IMR-90 (cell line): ENCODE measurements around the gene MTA1. TPM values are rescaled to one million over a fixed set of nuclear protein-coding genes. Genes with fewer than 3 reads are reported as not detected.

Experiments
- ATAC-seq: fragments of 200-7000 bp; cut with Tn5 transposase; 2 replicates; pipeline ENCODE4 v1.9.1; 2020; ENCODE audit warnings: low read depth, mild to moderate bottlenecking, moderate library complexity
- BruUV-seq: library from RNA; stranded (reverse); fragments of 400-500 nt; replicated peaks from 2 replicates; lab custom pipeline; 2021; lab: Mats Ljungman, UMichigan
- CTCF ChIA-PET: fragments of 300-600 bp; formaldehyde crosslinking; extraction: SDS; loops from one replicate; lab custom pipeline; 2021; ENCODE audit warnings: antibody characterized with exemption; lab: Yijun Ruan, JAX
- POLR2A ChIA-PET: fragments of 300-600 bp; sonication (Branson Sonifier 250); formaldehyde crosslinking; loops from one replicate; lab custom pipeline; 2022; ENCODE audit warnings: antibody characterized with exemption; ENCODE audit not compliant: unreplicated experiment; lab: Charles Lee
- DNase-seq: peaks from one replicate; pipeline ENCODE4 v3.0.0; 2013
- H2AFZ ChIP-seq: replicated peaks from 2 replicates; pipeline ENCODE3; 2013; ENCODE audit warnings: low read length, mild to moderate bottlenecking; ENCODE audit not compliant: poor library complexity
- H2AK5ac ChIP-seq: 2 replicates; pipeline ENCODE4 v1.6.1; 2013; ENCODE audit warnings: low read depth, low read length, inconsistent platforms
- H2AK9ac ChIP-seq: replicated peaks from 2 replicates; pipeline ENCODE3; 2013; ENCODE audit warnings: mild to moderate bottlenecking, low read depth, low read length, moderate library complexity; ENCODE audit not compliant: poor library complexity
- H2BK120ac ChIP-seq: 2 replicates; pipeline ENCODE4 v1.6.1; 2013; ENCODE audit warnings: low read depth, low read length, inconsistent platforms
- H2BK15ac ChIP-seq: 3 replicates; pipeline ENCODE4 v1.6.1; 2013; ENCODE audit warnings: low read depth, low read length, inconsistent platforms
- H2BK20ac ChIP-seq: 2 replicates; pipeline ENCODE4 v1.6.1; 2013; ENCODE audit warnings: low read depth, mild to moderate bottlenecking, inconsistent platforms, low read length, moderate library complexity
- H2BK5ac ChIP-seq: 2 replicates; pipeline ENCODE4 v1.6.1; 2013; ENCODE audit warnings: mild to moderate bottlenecking, low read depth, low read length, inconsistent platforms; ENCODE audit not compliant: poor library complexity, severe bottlenecking
- H3K14ac ChIP-seq: replicated peaks from 2 replicates; pipeline ENCODE4 v1.6.1; 2013; ENCODE audit warnings: low read depth, low read length, inconsistent platforms
- H3K18ac ChIP-seq: 2 replicates; pipeline ENCODE4 v1.6.1; 2013; ENCODE audit warnings: low read depth, low read length, control low read depth
- H3K23ac ChIP-seq: 2 replicates; pipeline ENCODE4 v1.6.1; 2013; ENCODE audit warnings: low read depth, low read length, inconsistent platforms
- H3K27ac ChIP-seq: 2 replicates; pipeline ENCODE4 v1.5.1; 2013; ENCODE audit warnings: mild to moderate bottlenecking, control low read depth, low read length; ENCODE audit not compliant: insufficient read depth
- H3K27me3 ChIP-seq: 2 replicates; pipeline ENCODE4 v1.6.1; 2013; ENCODE audit warnings: low read length; ENCODE audit not compliant: control insufficient read depth, insufficient read depth
- H3K36me3 ChIP-seq: 2 replicates; pipeline ENCODE4 v1.6.1; 2013; ENCODE audit warnings: low read length, mixed read lengths; ENCODE audit not compliant: control insufficient read depth, insufficient read depth
- H3K4ac ChIP-seq: 2 replicates; pipeline ENCODE4 v1.6.1; 2013; ENCODE audit warnings: low read depth, low read length, inconsistent platforms
- H3K4me1 ChIP-seq: 2 replicates; pipeline ENCODE4 v1.6.1; 2013; ENCODE audit warnings: low read length, mixed read lengths; ENCODE audit not compliant: control insufficient read depth, insufficient read depth
- H3K4me2 ChIP-seq: 2 replicates; pipeline ENCODE4 v1.6.1; 2013; ENCODE audit warnings: low read depth, mild to moderate bottlenecking, control low read depth, low read length, moderate library complexity
- H3K4me3 ChIP-seq: 2 replicates; pipeline ENCODE4 v1.5.1; 2013; ENCODE audit warnings: low read depth, mild to moderate bottlenecking, control low read depth, low read length, moderate library complexity; ENCODE audit not compliant: insufficient read depth
- H3K56ac ChIP-seq: 2 replicates; pipeline ENCODE4 v1.6.1; 2013; ENCODE audit warnings: low read length, inconsistent platforms; ENCODE audit not compliant: insufficient read depth; ENCODE audit errors: extremely low read depth
- H3K79me1 ChIP-seq, 2 experiments: 2 replicates each; pipeline ENCODE4 v1.6.1; 2013; ENCODE audit warnings: low read length in 2 of 2, inconsistent platforms in 1 of 2, low read depth in 1 of 2
- H3K9ac ChIP-seq: 2 replicates; pipeline ENCODE4 v1.6.1; 2013; ENCODE audit warnings: low read depth, low read length, control low read depth
- H3K9me1 ChIP-seq: 2 replicates; pipeline ENCODE4 v1.6.1; 2013; ENCODE audit warnings: low read length, inconsistent platforms; ENCODE audit not compliant: insufficient read depth
- H3K9me3 ChIP-seq: 2 replicates; pipeline ENCODE4 v1.6.1; 2013; ENCODE audit warnings: low read length; ENCODE audit not compliant: control insufficient read depth, insufficient read depth
- H4K20me1 ChIP-seq: 2 replicates; pipeline ENCODE4 v1.6.1; 2013; ENCODE audit warnings: low read length, inconsistent platforms; ENCODE audit not compliant: insufficient read depth
- H4K5ac ChIP-seq: 2 replicates; pipeline ENCODE4 v1.6.1; 2013; ENCODE audit warnings: mild to moderate bottlenecking, low read depth, low read length, control low read depth
- H4K8ac ChIP-seq, 2 experiments: 2 replicates each; pipeline ENCODE4 v1.6.1; 2013; ENCODE audit warnings: low read depth in 2 of 2, low read length in 2 of 2, control low read depth in 1 of 2, inconsistent platforms in 1 of 2
- H4K91ac ChIP-seq: 2 replicates; pipeline ENCODE4 v1.6.1; 2013; ENCODE audit warnings: low read depth, low read length, inconsistent platforms; ENCODE audit not compliant: insufficient read depth
- BHLHE40 ChIP-seq: fragments of 150-350 bp; IDR thresholded peaks from 2 replicates; pipeline ENCODE4 v1.6.1; 2016; ENCODE audit warnings: mild to moderate bottlenecking, low read depth, low read length
- CEBPB ChIP-seq: IDR thresholded peaks from 2 replicates; pipeline ENCODE4 v1.6.1; 2012; ENCODE audit warnings: low read depth, low read length, improper control_type of control experiment
- CHD1 ChIP-seq: IDR thresholded peaks from 2 replicates; pipeline ENCODE4 v1.6.1; 2012; ENCODE audit warnings: low read depth, low read length, improper control_type of control experiment
- CTCF ChIP-seq: conservative IDR thresholded peaks from 2 replicates; pipeline ENCODE4 v1.5.1; 2012; ENCODE audit warnings: mild to moderate bottlenecking, low read depth, low read length, improper control_type of control experiment
- ELK1 ChIP-seq: fragments of 150-350 bp; IDR thresholded peaks from 2 replicates; pipeline ENCODE4 v1.6.1; 2016; ENCODE audit warnings: low read depth, mild to moderate bottlenecking, low read length, moderate library complexity, borderline replicate concordance
- FOS ChIP-seq: fragments of 150-350 bp; IDR thresholded peaks from 2 replicates; pipeline ENCODE4 v1.6.1; 2016; ENCODE audit warnings: low read depth, low read length
- MAFK ChIP-seq: IDR thresholded peaks from 2 replicates; pipeline ENCODE4 v1.6.1; 2012; ENCODE audit warnings: low read depth, low read length, improper control_type of control experiment
- MAZ ChIP-seq: IDR thresholded peaks from 2 replicates; pipeline ENCODE4 v1.6.1; 2012; ENCODE audit warnings: low read depth, mild to moderate bottlenecking, low read length, improper control_type of control experiment, moderate library complexity, borderline replicate concordance
- MXI1 ChIP-seq: IDR thresholded peaks from 2 replicates; pipeline ENCODE4 v1.6.1; 2012; ENCODE audit warnings: low read depth, mild to moderate bottlenecking, low read length, moderate library complexity, borderline replicate concordance
- NFE2L2 ChIP-seq: fragments of 150-350 bp; IDR thresholded peaks from 2 replicates; pipeline ENCODE4 v1.6.1; 2016; ENCODE audit warnings: low read depth, mild to moderate bottlenecking, low read length
- POLR2A ChIP-seq: IDR thresholded peaks from 2 replicates; pipeline ENCODE4 v1.6.1; 2012; ENCODE audit warnings: mild to moderate bottlenecking, low read depth, low read length
- RAD21 ChIP-seq: IDR thresholded peaks from 2 replicates; pipeline ENCODE4 v1.6.1; 2012; ENCODE audit warnings: low read length, improper control_type of control experiment
- RCOR1 ChIP-seq: IDR thresholded peaks from 2 replicates; pipeline ENCODE4 v1.6.1; 2012; ENCODE audit warnings: mild to moderate bottlenecking, low read length, improper control_type of control experiment; ENCODE audit not compliant: insufficient replicate concordance
- RFX5 ChIP-seq: IDR thresholded peaks from 2 replicates; pipeline ENCODE4 v1.8.0; 2012; ENCODE audit warnings: low read depth, mild to moderate bottlenecking, low read length, moderate library complexity
- SMC3 ChIP-seq: fragments of 150-350 bp; IDR thresholded peaks from 2 replicates; pipeline ENCODE4 v1.6.1; 2016; ENCODE audit warnings: low read depth, mild to moderate bottlenecking, antibody characterized with exemption, low read length, moderate library complexity
- USF2 ChIP-seq: fragments of 150-350 bp; IDR thresholded peaks from 2 replicates; pipeline ENCODE4 v1.6.1; 2017; ENCODE audit warnings: mild to moderate bottlenecking, antibody characterized with exemption, low read length, low read depth
- WGBS, 2 experiments: methylation state at CpG; one replicate each; pipeline versions ENCODE4 v1.1.5 to v1.1.7; 2013; ENCODE audit warnings: missing lambda C conversion rate in 2 of 2; ENCODE audit not compliant: insufficient read length in 1 of 2; ENCODE audit errors: extremely low coverage in 2 of 2; 5-methylcytosine and 5-hydroxymethylcytosine counted together
- dilution Hi-C: fragments of 300-500 bp; cut with HindIII; formaldehyde crosslinking; loops from one replicate; pipeline ENCODE4 v1.14.3; 2018; ENCODE audit warnings: low sequenced_read_pairs; ENCODE audit not compliant: unreplicated experiment
- in situ Hi-C: fragments of 300-500 bp; cut with MboI; formaldehyde crosslinking; loops from 3 replicates; pipeline ENCODE4 v1.14.3; 2019; ENCODE audit warnings: low sequenced_read_pairs, inconsistent platforms, mixed read lengths
- intact Hi-C: fragments of 100-400 bp; cut with micrococcal nuclease; formaldehyde crosslinking; loops from 2 replicates; pipeline ENCODE4 v1.10.0; 2022
- polyA plus RNA-seq, 3 experiments: library from polyadenylated mRNA; depleted of rRNA; stranded (reverse); fragments of >200 nt; gene quantifications; 2 replicates each; pipeline ENCODE4 v1.2.3, GENCODE V29; 2012; ENCODE audit warnings: low replicate concordance in 1 of 3
- total RNA-seq: library from RNA; depleted of rRNA; stranded (reverse); fragments of >200 nt; gene quantifications from 2 replicates; pipeline ENCODE4 v1.2.3, GENCODE V29; 2012

The MTA1 gene
- total and polyA plus RNA-seq, 2 of the 4 experiments (the other 2 are of a cell fraction), result 21.5 to 61.6 TPM

GRCh38 chr14:105471823-105472485, 52.3 kb downstream of the MTA1 start:
- Histone ChIP-seq H3K56ac (no peak overlapping the region), H2BK15ac (no peak overlapping the region), H3K36me3 (peaks cover 20% of the 10 kb centered on the region), H2AK5ac (no peak overlapping the region), H3K79me1 (peaks cover 0 to 18% of the 10 kb centered on the region in 2 experiments; a peak in 1 of 4 replicates), H4K5ac (no peak overlapping the region), H2BK20ac (no peak overlapping the region), H3K14ac (no peak overlapping the region), H3K23ac (no peak overlapping the region), H2AK9ac (no peak overlapping the region), H4K8ac (no peak overlapping the region), H3K9me1 (no peaks in the 10 kb centered on the region), H3K4me3 (no peak overlapping the region), H2BK5ac (no peak overlapping the region), H2BK120ac (no peak overlapping the region), H4K91ac (no peak overlapping the region), H3K18ac (no peak overlapping the region), H3K4me1 (peaks cover 15% of the 10 kb centered on the region), H3K4ac (no peak overlapping the region), H2AFZ (no peak overlapping the region), H3K9ac (no peak overlapping the region), H3K9me3 (no peaks in the 10 kb centered on the region), H3K27me3 (no peaks in the 10 kb centered on the region), H4K20me1 (peaks cover 15% of the 10 kb centered on the region), H3K27ac (no peak overlapping the region), H3K4me2 (no peak overlapping the region)
- in situ Hi-C loops, result no loop called here
- DNase-seq (no peak), ATAC-seq (no peak)
- dilution Hi-C loops, result no loop called here
- no peak for TF ChIP-seq CHD1
- TF ChIP-seq BHLHE40, result no peak
- no peak for TF ChIP-seq RFX5
- no peak for TF ChIP-seq CTCF
- no peak for TF ChIP-seq MXI1
- no peak for TF ChIP-seq SMC3
- no peak for TF ChIP-seq RCOR1
- TF ChIP-seq NFE2L2, result no peak
- no peak for TF ChIP-seq RAD21
- no peak for TF ChIP-seq MAFK
- no peak for TF ChIP-seq POLR2A
- TF ChIP-seq ELK1, result no peak
- TF ChIP-seq CEBPB, result no peak
- no peak for TF ChIP-seq FOS
- TF ChIP-seq MAZ, result no peak
- no peak for TF ChIP-seq USF2
- ChIA-PET CTCF (no interaction called here), POLR2A (no interaction called here)
- BruUV-seq, result no TSS peak
- WGBS, 2 experiments, result 96% methylated on average over 4 of the region's 8 CpGs; no CpG with 5 or more reads in 1 of the 2 experiments
- intact Hi-C loops, result no loop called here
